ENCODE results near the gene KPNA4.
"Not testable (repeated sequence)": the region's sequence is repeated elsewhere in the genome, so short reads cannot be mapped to it uniquely, and the experiment has no call there.

KPNA4 gene

GRCh38 chr3:160573955-160574525 is 8.7 kb upstream of the KPNA4 start:
- DNase-seq (ENCODE audit: low spot score) = not testable (repeated sequence)

- DNase-seq (ENCODE audit: low spot score) = no peak
Observed at GRCh38 chr3:160569894-160570652, 4.7 kb upstream of the KPNA4 start.

DNA sequence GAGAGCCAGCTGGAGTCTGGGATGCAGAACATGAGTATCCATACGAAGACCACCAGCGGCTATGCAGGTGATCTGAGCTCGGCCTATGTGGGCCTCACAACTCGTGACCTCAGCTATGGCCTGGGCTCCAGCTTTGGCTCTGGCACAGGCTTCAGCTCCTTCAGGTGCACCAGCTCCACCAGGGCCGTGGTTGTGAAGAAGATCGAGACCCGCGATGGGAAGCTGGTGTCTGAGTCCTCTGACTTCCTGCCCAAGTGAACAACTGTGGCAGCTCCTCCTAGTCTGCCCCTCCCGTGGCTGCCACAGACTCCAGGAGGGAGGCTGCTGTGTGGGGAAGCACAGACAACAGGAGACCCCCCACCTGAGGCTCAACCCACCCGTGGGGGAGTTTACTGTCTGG is 3.6 kb upstream of the KPNA4 start:
- no peak for DNase-seq (ENCODE audit: low spot score)

GRCh38 chr3:160567774-160568173 is 2.4 kb upstream of the KPNA4 start:
- no peak for DNase-seq (ENCODE audit: low spot score)

- DNase-seq (ENCODE audit: low spot score) = no peak
Observed at GRCh38 chr3:160566499-160566898, 1.1 kb upstream of the KPNA4 start.

DNA sequence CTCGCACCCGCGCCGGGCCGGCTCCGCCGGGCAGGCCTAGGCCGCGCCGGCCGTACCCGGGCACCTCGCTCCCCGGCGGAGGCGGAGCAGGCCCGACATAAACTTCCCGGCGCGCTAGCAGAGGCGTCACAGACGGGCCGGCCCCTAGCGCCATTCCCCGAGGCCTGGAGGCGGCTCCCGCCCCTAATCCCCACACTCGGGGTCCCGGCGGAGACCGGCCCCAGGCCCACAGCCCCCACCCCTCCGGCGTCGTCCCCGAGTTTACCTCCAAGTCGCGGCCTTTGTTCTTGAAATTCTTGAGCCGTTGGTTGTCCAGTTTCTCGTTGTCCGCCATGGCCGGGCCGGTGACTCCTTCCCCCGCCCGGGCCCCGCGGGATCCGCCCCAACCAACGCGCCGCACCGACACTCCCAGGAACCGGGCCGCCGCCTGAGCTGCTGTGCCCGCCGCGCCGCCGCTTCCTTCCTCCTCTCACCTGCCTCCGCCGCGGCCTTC is 376 bp downstream of the KPNA4 start:
- peak; percentile 63 for DNase-seq (ENCODE audit: low spot score)

- peak; percentile 51 for DNase-seq (ENCODE audit: low spot score)
Observed at GRCh38 chr3:160564258-160564911, 986 bp downstream of the KPNA4 start.

GRCh38 chr3:160562952-160563351 is 2.4 kb downstream of the KPNA4 start:
- DNase-seq (ENCODE audit: low spot score) = no peak

GRCh38 chr3:160557571-160557970 is 7.8 kb downstream of the KPNA4 start:
- no peak for DNase-seq (ENCODE audit: low spot score)

- DNase-seq (ENCODE audit: low spot score) = no peak
Observed at GRCh38 chr3:160556141-160556540, 9.2 kb downstream of the KPNA4 start.

- DNase-seq (ENCODE audit: low spot score) = no peak
Observed at GRCh38 chr3:160554980-160555379, 10.4 kb downstream of the KPNA4 start.

GRCh38 chr3:160553827-160554226 is 11.5 kb downstream of the KPNA4 start:
- DNase-seq (ENCODE audit: low spot score) = no peak

GRCh38 chr3:160546727-160547126 is 18.6 kb downstream of the KPNA4 start:
- DNase-seq (ENCODE audit: low spot score) = no peak

DNA sequence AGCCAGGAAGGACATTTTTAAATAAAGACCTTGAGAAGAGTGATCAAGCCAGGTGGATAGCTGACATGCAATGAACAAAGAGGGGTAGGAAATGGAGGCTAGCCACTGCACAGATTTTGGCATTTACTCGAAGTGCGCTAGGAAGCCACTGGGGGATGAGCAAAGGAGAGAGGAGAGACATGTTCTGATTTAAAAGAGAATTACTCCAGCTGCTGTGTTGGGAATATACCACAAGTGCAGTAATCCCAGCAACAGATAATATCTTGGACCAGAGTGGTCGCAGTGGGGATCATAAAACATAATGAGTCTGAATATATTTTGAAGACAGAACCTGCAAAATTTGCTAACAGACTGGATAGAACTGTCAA is 19.9 kb downstream of the KPNA4 start:
- no peak for DNase-seq (ENCODE audit: low spot score)

DNA sequence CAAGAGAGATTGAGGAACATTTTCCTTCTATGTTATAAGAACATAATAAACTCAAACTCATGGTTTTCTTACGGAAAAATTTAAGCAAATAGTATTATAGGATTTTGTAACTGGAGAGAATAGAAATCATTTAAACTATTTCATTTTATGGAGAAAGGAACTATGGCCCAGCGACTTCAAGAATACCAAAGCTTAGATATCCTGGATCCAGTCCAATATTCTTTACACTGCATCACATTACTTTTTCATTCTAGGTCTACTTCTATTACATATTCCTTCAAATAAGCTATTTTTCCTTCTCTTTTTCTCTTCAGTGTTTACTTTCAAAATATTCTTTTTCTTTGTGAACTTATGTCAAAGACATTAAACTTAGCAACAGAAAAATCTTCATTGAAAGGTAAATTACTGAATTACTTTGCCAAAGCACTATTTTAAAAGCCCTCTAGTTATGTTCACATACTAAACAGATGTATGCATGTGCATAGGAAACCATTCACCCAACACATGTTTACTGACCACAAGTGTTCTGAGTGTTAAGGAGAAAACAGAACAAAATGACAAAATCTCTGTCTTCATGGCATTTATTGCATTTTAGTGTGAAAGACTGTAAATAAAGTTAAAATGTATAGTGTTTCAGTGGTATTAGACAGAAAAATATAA is 20.4 kb downstream of the KPNA4 start:
- no peak for DNase-seq (ENCODE audit: low spot score)

GRCh38 chr3:160540551-160540950 is 24.8 kb downstream of the KPNA4 start:
- no peak for DNase-seq (ENCODE audit: low spot score)

- DNase-seq (ENCODE audit: low spot score) = no peak
Observed at GRCh38 chr3:160538895-160539294, 26.5 kb downstream of the KPNA4 start.

DNA sequence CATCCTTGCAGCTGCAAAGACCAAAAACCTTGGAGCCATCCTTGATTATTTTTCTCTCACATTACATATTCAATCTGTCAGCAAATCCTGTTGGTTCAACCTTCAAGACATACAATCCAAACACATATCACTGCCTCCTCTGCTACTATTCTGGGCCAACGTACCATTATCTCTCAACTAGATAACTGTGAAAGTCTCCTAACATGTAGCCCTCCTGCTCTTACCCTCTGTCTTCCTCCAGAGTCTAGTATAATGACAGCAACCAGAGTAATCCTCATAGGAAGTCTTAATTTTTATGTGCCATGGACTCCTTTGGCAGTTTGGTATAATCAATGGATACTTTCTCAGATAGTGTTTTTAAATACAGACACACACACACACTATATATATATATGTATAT is 27.6 kb downstream of the KPNA4 start:
- no peak for DNase-seq (ENCODE audit: low spot score)

GRCh38 chr3:160532371-160532770 is 33.0 kb downstream of the KPNA4 start:
- no peak for DNase-seq (ENCODE audit: low spot score)

DNA sequence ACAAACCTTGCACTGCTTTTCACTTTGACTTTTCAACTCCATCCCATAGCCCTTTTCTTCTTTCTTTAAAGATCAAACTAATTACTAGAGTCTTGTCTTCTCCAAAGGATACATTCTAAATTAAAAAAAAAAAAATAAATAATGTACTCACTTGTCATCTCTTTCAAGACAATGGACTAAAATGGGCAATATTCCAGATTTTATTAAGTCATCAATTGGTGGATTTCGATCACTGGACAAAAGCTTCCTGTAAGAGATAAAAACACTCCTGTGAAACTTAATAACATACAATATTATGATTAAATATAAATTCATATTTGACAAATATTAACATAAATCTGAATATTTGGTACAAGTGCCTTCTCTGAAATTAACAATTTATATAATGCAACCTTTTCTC is 34.1 kb downstream of the KPNA4 start:
- DNase-seq (ENCODE audit: low spot score) = no peak

DNA sequence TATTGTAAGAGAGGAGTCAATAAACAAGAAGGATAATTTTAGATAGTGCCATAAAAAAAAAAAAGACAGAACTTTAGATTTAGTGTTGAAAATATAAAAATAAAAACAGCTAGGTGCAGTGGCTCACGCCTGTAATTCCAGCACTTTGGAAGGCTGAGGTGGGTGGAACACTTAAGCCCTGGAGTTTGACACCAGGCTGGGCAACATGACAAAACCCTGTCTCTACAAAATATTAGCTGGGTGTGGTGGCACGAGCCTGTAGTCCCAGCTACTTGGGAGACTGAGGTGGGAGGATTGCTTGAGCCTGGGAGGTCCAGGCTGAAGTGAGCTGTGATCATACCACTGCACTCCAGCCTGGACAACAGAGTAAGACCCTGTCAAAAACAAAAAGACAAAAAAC is 49.0 kb downstream of the KPNA4 start:
- not testable (repeated sequence) for DNase-seq (ENCODE audit: low spot score)

DNA sequence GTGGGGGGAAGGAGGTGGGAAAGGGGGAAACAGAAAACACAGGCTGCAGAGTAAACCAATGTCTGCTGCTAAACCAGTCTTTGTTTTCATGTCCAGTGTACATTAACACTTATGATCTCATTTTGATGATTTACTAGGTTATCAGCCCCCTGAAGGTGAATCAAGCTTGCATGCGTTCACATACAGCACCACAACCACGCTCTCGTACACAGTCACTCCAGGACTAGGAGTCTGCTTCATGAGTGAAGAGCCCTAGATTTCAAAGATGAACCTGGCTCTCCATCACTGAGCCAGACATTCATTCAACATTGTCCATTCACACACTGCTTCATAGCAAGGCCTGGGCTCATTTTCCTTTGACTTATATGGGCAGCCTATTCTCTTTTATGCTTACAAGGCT is 64.0 kb downstream of the KPNA4 start:
- DNase-seq (ENCODE audit: low spot score) = no peak

- DNase-seq (ENCODE audit: low spot score) = no peak
Observed at GRCh38 chr3:160498202-160498601, 67.2 kb downstream of the KPNA4 start.
